GM18517 (cell line): ENCODE data around the gene PEX10.

Experiments used
- ATAC-seq: cut with Tn5 transposase; IDR thresholded peaks from one replicate; pipeline ENCODE4 v1.9.1; 2021; ENCODE audit warnings: mild to moderate bottlenecking, moderate library complexity; ENCODE audit not compliant: unreplicated experiment

The PEX10 gene

DNA sequence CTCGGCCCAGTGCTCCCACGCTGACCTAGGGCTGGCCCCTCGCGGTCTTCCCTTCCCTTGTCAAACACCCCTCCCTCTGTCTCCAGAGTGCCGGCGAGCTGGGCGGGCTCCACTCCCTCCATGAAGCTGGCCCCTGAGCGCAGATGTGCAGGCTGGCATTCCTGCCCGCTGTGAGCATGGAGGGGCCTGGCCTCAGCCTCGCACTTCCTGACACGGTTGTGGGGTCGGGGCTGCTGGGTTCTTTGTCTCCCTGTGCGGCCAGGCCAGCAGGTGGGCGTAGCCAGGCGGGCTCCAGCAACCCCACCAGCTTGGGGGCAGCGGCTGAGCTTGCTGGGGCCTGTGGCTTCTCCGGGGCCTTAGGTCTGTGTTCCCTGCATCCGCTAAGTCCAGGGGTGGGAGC, 14.2 kb upstream of the PEX10 start:
- no peak for ATAC-seq

- no peak for ATAC-seq
Observed at GRCh38 chr1:2425892-2426291, 13.5 kb upstream of the PEX10 start.

DNA sequence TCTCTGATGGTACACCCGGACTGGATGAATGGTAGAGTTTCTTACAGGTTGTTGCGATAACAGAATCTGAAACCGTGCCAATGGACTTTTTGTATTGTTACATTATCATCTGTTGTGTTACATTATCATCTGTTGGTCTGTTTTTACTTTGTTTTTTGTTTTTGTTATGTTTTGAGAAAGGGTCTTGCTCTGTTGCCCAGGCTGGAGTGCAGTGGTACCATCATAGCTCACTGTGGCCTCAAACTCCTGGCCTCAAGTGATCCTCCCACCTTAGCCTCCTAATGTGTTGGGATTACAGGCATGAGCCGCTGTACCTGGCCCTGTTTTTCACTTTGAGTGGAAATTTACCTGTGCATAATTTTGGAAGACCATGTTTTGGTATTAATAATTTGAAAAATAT, 10.2 kb upstream of the PEX10 start:
- ATAC-seq = no peak

- no peak for ATAC-seq
Observed at GRCh38 chr1:2419416-2419815, 7.1 kb upstream of the PEX10 start.

GRCh38 chr1:2418791-2419320, 6.5 kb upstream of the PEX10 start:
- ATAC-seq = no peak

GRCh38 chr1:2417833-2418225, 5.5 kb upstream of the PEX10 start:
- ATAC-seq = no peak

- no peak for ATAC-seq
Observed at GRCh38 chr1:2417083-2417832, 4.9 kb upstream of the PEX10 start.

DNA sequence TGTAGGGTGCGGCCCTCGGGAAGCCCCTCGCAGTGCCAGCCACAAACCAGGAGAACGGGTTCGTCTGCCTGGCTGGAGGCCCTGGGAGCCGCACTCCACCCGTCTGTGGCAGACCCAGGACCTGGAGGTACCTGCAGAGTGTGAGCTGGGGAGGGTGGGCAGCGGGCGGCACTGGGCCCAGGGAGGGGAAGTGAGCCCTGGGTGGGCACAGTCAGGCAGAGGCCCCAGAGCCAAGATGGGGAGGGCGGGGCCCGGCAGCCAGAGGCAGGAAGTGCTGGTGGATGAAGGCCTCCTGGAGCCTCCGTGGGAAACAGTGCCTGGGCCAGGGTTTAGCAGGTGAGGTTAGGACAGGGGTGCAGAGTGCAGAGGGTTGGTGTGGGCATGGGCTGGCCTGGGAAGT, 4.0 kb upstream of the PEX10 start:
- ATAC-seq = no peak

GRCh38 chr1:2415801-2416208, 3.4 kb upstream of the PEX10 start:
- no peak for ATAC-seq

DNA sequence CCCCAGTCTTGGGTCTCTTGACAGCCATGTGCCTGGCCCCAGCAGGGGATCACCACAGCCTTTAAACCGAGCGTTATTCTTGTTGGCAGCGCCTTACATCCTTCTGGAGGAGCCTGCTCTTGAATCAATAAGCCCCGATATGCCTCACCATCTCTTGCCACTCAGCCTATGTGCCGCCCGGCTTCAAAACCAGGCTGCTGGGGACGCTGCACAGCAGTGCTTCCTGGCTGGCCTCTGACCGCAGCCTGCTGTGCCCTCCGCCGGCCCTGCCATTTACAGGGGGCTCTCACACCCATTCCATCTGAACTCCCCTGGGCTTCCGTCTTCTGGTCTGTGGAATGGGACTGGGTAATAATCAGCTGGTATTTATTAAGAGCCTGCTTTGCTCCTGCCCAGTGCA, 3.0 kb upstream of the PEX10 start:
- no peak for ATAC-seq

- no peak for ATAC-seq
Observed at GRCh38 chr1:2414297-2414958, 2.1 kb upstream of the PEX10 start.

DNA sequence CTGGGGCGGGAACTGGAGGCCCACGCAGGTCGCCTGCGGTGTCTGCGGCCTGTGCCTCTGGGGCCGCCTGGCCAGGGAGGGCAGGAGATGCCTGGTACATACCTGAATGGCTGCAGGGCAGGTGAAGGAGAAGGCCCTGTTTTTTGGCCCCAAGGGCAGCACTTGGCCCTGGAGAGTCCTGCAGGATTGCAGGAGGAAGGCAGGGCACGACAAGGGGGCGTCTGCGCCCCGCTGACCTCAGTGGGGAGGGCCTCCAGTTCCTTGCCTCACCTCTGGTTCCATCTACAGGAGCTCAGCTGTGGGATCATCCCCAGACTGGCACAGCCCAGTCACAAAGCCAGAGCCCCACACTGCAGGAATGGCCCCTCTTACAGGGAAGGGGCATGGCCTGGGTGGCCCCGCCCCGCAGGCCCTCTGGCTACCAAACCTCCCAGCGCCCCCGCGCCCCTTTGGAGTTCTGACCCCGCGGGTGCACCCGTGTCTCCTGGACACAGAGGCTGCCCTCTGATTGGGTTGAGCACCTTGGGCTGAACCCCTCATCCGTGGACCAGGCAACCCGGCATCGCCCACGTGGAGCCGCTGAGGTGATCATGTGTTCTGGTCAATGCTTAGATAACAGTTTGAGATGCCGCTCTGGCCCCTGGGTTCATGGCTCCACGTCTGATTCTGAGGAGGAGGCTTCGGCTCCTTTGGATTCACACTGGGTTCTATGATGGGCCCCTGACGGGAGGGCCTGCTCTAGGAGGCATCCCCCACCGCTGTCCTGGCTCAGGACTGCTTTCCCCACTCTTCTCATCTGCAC, 1.3 kb upstream of the PEX10 start:
- no peak for ATAC-seq

GRCh38 chr1:2412773-2413494, 570 bp upstream of the PEX10 start:
- peak; percentile 24 for ATAC-seq

- ATAC-seq = peak; percentile 29
Observed at GRCh38 chr1:2411801-2412394, 466 bp downstream of the PEX10 start.

DNA sequence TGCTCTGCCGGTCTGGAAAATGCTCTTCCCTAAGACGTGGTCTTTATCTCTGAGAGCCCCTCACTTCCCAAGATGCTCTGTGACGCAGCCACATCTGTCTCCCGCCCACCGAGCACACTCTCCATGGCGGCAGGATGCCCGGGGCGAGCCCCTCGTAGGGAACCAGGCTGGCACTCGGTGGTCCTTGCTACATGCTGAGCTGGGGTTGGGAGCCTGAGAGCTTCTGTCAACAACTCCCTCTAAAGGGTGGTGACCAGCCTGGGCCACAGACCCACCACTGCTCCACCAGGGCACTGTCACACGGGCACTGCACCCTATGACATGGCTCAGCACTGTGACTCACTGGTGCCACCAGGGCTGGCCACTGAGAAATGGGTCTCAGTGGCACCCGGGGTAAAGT, 2.6 kb downstream of the PEX10 start:
- no peak for ATAC-seq

DNA sequence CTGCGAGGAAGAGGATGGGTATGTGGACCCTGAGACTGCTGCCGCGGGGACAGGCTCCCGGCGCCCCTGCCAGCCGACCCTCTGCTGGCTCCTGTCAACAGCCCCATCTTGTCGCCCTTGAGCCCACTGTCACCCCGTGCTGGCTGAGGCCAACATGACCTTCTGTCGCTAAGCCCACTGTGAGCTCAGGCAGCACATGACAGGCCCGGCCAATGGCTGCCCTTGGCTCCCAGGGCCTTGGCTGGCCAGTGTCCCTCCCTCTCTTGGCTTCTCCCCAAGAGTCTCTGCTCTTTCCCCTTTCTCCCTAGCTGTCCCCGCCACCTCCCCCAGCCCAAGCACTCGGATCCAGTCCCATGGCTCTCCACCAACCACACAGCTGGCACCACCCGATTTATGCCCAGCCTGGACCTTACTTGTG, 3.5 kb downstream of the PEX10 start:
- no peak for ATAC-seq

GRCh38 chr1:2408456-2408855, 3.9 kb downstream of the PEX10 start:
- no peak for ATAC-seq

- ATAC-seq = no peak
Observed at GRCh38 chr1:2407991-2408275, 4.4 kb downstream of the PEX10 start.

DNA sequence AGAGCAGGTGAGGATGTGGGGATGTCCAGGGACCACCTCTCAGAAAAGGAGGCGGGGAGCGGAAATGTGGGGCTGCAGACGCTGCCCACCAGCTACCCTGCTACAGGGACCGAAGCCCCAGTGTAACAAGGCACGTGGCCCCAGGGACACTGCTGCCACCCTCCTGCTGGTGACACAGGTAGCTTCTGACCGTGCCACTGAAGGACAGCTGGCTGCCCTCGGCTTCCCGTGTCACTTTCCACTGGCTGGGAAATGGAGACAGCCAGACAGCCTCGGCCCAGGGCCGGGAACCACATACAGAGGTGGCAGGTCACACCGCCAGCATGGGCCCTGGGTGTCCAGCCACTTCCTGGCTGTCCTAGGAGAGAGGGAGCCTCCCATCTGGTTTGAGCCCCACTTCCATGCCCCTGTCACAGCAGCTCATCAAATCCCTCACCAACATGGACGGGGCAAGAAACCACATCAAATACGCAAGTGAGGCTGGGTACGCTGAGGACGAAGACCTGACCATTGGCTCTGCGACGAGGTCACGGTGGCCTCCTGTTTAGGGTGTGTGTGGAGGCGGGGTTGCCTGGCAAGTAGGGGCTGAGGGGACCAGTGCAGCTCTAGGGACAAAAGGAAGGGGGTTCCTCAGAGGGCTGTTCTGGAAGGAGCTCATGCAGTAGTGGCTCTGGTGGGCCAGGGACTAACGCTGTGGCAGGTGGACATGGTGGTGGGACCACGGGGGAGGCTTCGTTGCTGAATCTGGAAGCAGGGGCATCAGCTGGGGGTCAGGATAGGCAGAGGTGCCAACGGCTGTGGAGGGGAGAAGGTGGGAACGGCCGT, 5.0 kb downstream of the PEX10 start:
- no peak for ATAC-seq

- no peak for ATAC-seq
Observed at GRCh38 chr1:2406451-2407041, 5.8 kb downstream of the PEX10 start.
